Pancreas (tissue), 10 donors: ENCODE data around the gene CEACAM7. TPM values are rescaled to one million over a fixed set of nuclear protein-coding genes. Genes with fewer than 3 reads are reported as not detected.

ENCODE experiments used
- ATAC-seq, 4 donors: fragments of 200-7000 bp; cut with Tn5 transposase; one replicate each; pipeline versions ENCODE4 v1.8.0 to v1.9.1; 2020; ENCODE audit warnings: mild to moderate bottlenecking in 4 of 4, moderate library complexity in 4 of 4
- DNase-seq, 6 donors: peaks; one replicate each; pipeline ENCODE4 v3.0.0-alpha.2; 2020
- FAIRE-seq: peaks from 2 replicates; lab custom pipeline; 2012; peaks lifted over from hg19 to GRCh38; lab: Jason Lieb, UNC
- H3K27ac ChIP-seq, 4 donors: fragments of 200-600 bp; sonication (generic); 1 replicate in 3 of 4; 2 replicates in 1 of 4; pipeline versions ENCODE4 v1.5.0 to v1.8.0; 2020
- H3K27me3 ChIP-seq, 4 donors: fragments of 200-600 bp; one replicate each; pipeline ENCODE4 v1.8.0; 2021
- H3K36me3 ChIP-seq, 3 donors: fragments of 200-600 bp; sonication (generic) in 1 of 3; one replicate each; pipeline versions ENCODE4 v1.5.0 to v1.8.0; 2020 to 2021
- H3K4me1 ChIP-seq, 3 donors: fragments of 200-600 bp; one replicate each; pipeline ENCODE4 v1.8.0; 2021
- H3K4me3 ChIP-seq, 4 donors: fragments of 200-600 bp; sonication (generic) in 2 of 4; one replicate each; pipeline versions ENCODE4 v1.5.0 to v1.8.0; 2020 to 2021
- H3K9me3 ChIP-seq, 4 donors: fragments of 200-600 bp; one replicate each; pipeline ENCODE4 v1.8.0; 2021
- WGBS, 2 donors: extraction: QIAGEN DNeasy Blood & Tissue Kit; methylation state at CpG; one replicate each; pipeline ENCODE4 v1.1.7; 2013; 5-methylcytosine and 5-hydroxymethylcytosine counted together
- intact Hi-C, 3 donors: fragments of 100-400 bp; cut with DNase I; formaldehyde crosslinking; loops; one replicate each; pipeline versions ENCODE4 v1.11.1 to v1.14.2; 2022
- polyA plus RNA-seq, 2 donors: library from polyadenylated mRNA; stranded (reverse); fragments of 200-250 nt; gene quantifications; one replicate each; pipeline ENCODE4 v1.2.3, GENCODE V29; 2013
- total RNA-seq, 6 donors: library from RNA; stranded (reverse); fragmentation: NEBNext Ultra II Directional in 4 of 6; extraction: Animal tissue kit (Norgen Biotek cat#: 25700) in 4 of 6; gene quantifications; one replicate each; pipeline versions ENCODE4 v1.2.1 to v1.2.4, GENCODE V29; 2021 to 2023
- TF ChIP-seq, protein P1 (sequence below), 4 donors: fragments of 200-600 bp; sonication (generic) in 3 of 4; IDR thresholded peaks; one replicate each; pipeline versions ENCODE4 v1.5.0 to v1.8.0; 2021; ENCODE audit warnings: antibody characterized with exemption in 4 of 4
- donor health status: healthy with polysubstance abuse.
- donor health status: DM: no; HTN: no; CAD: no; lungs with moderate emphysema.
- donor health status: DM: no; HTN: no; CAD: no.
- donor health status: control.
- donor health status: control.
- donor health status: Bipolar disorder and iron deficiency.
- donor health status: DM: yes; HTN: yes; CAD: no.
- donor health status: DM: no; HTN: no; CAD: no.
- donor health status: DM: no; HTN: no; CAD: no.
- donor health status: DM: yes; HTN: yes; CAD: no.

The CEACAM7 gene
- total and polyA plus RNA-seq, 8 donors, result 1.2 to 6.4 (median 2.6) TPM

DNA sequence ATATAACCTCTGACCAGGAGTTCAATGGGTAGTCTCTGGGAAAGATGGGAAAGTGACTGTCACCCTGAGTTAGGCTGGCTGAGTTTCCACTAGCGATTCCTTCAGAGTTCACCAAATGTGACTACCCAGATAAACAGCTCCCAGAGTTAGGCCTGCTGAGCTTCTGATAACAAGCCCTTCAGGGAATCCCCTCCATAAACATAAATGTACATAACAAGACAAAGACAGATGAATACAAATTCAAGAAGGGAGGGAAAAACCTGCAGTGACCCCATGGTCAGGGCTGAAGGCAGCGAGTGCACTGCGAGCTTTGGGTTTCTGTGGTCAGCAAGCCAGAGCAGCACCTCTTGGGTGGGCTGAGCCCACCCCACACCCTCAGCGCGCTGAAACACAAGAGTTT is 35.8 kb downstream of the CEACAM7 start:
- TF ChIP-seq, protein P1, sequence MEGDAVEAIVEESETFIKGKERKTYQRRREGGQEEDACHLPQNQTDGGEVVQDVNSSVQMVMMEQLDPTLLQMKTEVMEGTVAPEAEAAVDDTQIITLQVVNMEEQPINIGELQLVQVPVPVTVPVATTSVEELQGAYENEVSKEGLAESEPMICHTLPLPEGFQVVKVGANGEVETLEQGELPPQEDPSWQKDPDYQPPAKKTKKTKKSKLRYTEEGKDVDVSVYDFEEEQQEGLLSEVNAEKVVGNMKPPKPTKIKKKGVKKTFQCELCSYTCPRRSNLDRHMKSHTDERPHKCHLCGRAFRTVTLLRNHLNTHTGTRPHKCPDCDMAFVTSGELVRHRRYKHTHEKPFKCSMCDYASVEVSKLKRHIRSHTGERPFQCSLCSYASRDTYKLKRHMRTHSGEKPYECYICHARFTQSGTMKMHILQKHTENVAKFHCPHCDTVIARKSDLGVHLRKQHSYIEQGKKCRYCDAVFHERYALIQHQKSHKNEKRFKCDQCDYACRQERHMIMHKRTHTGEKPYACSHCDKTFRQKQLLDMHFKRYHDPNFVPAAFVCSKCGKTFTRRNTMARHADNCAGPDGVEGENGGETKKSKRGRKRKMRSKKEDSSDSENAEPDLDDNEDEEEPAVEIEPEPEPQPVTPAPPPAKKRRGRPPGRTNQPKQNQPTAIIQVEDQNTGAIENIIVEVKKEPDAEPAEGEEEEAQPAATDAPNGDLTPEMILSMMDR (IDR thresholded peaks at IDR 0.05), result no peak
- no peak for ATAC-seq
- no peak for FAIRE-seq
- intact Hi-C loops, result no loop called here
- WGBS, 2 donors, result 59 to 71% methylated on average over 5 of the region's 5 CpGs
- Histone ChIP-seq H3K4me1 (peaks cover 0 to 8% (median 7%) of the 10 kb centered on the region in 3 donors), H3K27ac (no peak overlapping the region), H3K9me3 (no peaks in the 10 kb centered on the region), H3K4me3 (no peak overlapping the region), H3K36me3 (no peaks in the 10 kb centered on the region), H3K27me3 (peaks cover 0 to 6% (median 2%) of the 10 kb centered on the region in 4 donors)
- DNase-seq, result peak in 1 of 6 donors; percentile 22

DNA sequence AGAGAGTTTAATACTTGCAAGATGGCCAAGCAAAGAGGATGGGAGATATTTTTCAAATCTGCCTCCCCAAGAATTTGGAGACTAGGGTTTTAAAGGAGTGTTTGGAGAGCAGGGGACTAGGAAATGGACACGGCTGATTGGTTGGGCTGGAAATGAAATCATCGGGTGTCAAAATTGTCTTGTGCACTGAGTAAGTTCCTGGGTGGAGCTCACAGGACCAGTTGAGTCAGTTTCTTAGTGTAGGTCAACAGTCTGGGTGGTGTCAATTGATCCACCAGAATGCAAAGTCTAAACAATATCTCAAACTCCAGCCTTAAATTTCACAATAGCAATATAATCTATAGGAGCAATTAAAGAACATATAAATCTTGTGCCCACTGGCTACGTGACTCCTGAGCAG is 38.2 kb downstream of the CEACAM7 start:
- DNase-seq (no peak), FAIRE-seq (no peak), ATAC-seq (peak in 2 of 4 donors; percentile 38 to 55)
- Histone ChIP-seq H3K27ac (no peak overlapping the region), H3K4me3 (no peak overlapping the region), H3K36me3 (no peaks in the 10 kb centered on the region), H3K27me3 (no peaks in the 10 kb centered on the region), H3K4me1 (peaks cover 0 to 8% (median 7%) of the 10 kb centered on the region in 3 donors), H3K9me3 (no peaks in the 10 kb centered on the region)
- TF ChIP-seq, protein P1 (IDR thresholded peaks at IDR 0.05), result no peak
- WGBS, 2 donors, result 35 to 48% methylated on average over 3 of the region's 3 CpGs
- intact Hi-C loops, result no loop called here

DNA sequence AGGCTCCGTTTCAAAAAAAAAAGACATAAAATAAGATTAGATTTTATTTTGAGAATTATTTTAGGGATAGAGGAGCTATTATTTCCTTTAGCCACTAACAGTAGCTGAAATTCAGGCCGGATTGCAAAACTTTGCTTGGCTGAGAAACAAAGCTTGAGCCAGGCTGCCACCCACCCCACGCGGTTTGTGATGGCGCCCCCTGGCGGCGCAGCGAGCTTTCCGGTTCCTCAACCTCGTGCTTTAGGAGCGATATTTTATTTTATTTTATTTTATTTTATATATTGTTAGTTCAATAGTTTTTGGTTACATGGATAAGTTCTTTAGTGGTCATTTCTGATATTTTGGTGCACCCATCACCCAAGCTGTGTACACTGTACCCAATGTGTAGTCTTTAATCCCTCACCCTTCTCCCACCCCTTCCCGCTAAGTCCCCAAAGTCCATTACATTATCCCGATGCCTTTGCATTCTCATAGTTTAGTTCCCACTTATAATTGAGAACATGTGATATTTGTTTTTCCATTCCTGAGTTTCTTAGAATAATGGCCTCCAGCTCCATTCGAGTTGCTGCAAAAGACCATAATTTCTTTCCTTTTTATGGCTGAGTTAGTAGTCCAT is 41.4 kb downstream of the CEACAM7 start:
- intact Hi-C loops, result no loop called here
- DNase-seq (peak in 1 of 6 donors; percentile 76), ATAC-seq (no peak), FAIRE-seq (no peak)
- no peaks in the 10 kb centered on the region for H3K36me3 ChIP-seq
- H3K27me3 ChIP-seq, result no peaks in the 10 kb centered on the region
- WGBS, 2 donors, result 24 to 54% methylated on average over 14 of the region's 14 CpGs
- H3K9me3 ChIP-seq, result no peaks in the 10 kb centered on the region
- TF ChIP-seq, protein P1 (IDR thresholded peaks at IDR 0.05), result peak; percentile 14 to 29 (median 20)
- no peak overlapping the region for H3K27ac ChIP-seq
- H3K4me3 ChIP-seq, result no peak overlapping the region
- peaks cover 0 to 8% (median 7%) of the 10 kb centered on the region in 3 donors for H3K4me1 ChIP-seq

DNA sequence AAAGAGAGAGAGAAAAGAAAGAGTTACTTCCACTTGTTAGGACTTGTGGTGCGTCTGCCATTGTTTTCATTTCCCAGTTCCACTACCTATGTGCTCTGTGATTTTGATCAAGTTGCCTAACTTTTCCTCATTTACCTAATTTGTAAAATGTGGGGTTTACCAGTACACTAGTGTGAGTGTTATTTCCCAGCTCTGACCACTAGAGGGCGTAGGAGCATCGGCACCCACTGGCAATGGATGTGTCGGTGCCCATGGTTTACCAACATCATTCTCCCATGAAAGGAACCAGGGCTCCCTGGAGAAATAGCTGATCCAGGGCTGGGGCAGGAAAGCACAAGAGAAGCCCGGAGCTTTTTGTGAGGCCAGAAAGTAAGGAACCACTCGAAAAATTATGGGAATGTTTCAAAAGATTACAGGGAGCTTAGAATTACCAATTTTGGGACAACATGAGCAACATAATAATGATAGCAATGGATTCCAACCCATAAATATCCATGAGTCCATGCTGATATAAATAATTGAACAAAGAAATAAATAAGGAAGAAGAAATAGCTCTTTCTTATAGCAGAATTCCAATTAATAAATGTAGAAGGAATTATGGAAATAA is 46.1 kb downstream of the CEACAM7 start:
- H3K4me1 ChIP-seq, result no peaks in the 10 kb centered on the region
- H3K36me3 ChIP-seq, result no peaks in the 10 kb centered on the region
- peak; percentile 41 to 75 (median 64) for DNase-seq
- peak; percentile 53 for FAIRE-seq
- intact Hi-C loops, result loop anchor here in 1 of 3 donors (5.0 kb wide), 1 partner anchor 105 kb away; no protein-coding TSS in a partner anchor
- ATAC-seq, result peak; percentile 77 to 98 (median 93)
- TF ChIP-seq, protein P1 (IDR thresholded peaks at IDR 0.05), result peak; percentile 76 to 85 (median 82)
- 1 to 3% methylated on average over 6 of the region's 6 CpGs for WGBS, 2 donors
- H3K9me3 ChIP-seq, result no peaks in the 10 kb centered on the region
- H3K27me3 ChIP-seq, result no peaks in the 10 kb centered on the region
- no peak overlapping the region for H3K27ac ChIP-seq
- H3K4me3 ChIP-seq, result no peak overlapping the region

DNA sequence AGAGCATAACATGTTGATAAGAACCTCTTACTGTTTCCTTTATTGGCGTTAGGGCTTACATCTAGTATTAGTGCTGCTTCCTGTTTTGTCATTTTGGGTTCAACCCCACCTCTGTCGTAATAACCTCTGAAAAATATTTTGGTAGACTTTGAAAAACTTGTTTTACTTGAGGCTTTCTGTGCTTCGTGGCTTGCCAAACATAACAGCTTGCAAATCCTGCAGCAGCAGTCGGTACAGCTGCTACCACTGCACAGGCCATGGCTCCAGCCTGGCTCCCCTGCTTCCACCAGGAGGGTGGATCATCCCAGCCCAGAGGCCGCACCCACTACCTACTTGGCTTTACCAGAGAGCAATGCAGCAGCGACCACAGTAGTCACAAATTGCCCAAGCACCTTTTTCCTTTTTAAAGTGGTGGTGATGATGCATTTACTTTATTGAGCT is 49.4 kb downstream of the CEACAM7 start:
- H3K4me3 ChIP-seq, result no peak overlapping the region
- H3K27me3 ChIP-seq, result no peaks in the 10 kb centered on the region
- ATAC-seq (no peak), DNase-seq (no peak), FAIRE-seq (no peak)
- H3K36me3 ChIP-seq, result no peaks in the 10 kb centered on the region
- H3K4me1 ChIP-seq, result no peaks in the 10 kb centered on the region
- no peak overlapping the region for H3K27ac ChIP-seq
- WGBS, 2 donors, result 32 to 47% methylated on average over 6 of the region's 6 CpGs
- intact Hi-C loops, result no loop called here
- no peaks in the 10 kb centered on the region for H3K9me3 ChIP-seq
- TF ChIP-seq, protein P1 (IDR thresholded peaks at IDR 0.05), result no peak
